Measurements from ENCODE around the gene LYZL1. TPM values are rescaled to one million over a fixed set of nuclear protein-coding genes. Genes with fewer than 3 reads are reported as not detected.
"Not testable (repeated sequence)": the region's sequence is repeated elsewhere in the genome, so short reads cannot be mapped to it uniquely, and the experiment has no call there.

The LYZL1 gene
- total RNA-seq, 1 donor: not detected

DNA sequence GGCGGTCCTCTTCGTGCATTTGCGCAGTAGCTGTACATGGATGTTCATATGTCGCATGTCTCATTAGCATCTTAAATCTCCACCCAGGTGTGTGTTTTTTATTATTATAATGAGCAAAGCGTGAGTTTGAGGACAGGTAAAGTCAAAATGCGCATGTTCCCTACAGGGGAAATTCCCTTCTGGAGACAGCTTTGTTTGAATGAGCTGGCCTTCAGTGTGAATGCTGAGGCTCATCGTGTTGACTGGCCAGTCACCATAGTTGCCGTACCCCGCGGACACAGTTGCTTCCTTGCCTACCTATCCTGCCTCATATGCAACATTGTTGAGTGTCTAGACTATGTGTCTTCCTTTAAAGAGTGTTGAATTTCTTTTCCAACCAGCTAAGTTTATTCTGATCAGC, 13.6 kb downstream of the LYZL1 start:
- H3K4me3 ChIP-seq (ENCODE audit: low read depth, low read length): no peak overlapping the region
- TF ChIP-seq, protein P1, sequence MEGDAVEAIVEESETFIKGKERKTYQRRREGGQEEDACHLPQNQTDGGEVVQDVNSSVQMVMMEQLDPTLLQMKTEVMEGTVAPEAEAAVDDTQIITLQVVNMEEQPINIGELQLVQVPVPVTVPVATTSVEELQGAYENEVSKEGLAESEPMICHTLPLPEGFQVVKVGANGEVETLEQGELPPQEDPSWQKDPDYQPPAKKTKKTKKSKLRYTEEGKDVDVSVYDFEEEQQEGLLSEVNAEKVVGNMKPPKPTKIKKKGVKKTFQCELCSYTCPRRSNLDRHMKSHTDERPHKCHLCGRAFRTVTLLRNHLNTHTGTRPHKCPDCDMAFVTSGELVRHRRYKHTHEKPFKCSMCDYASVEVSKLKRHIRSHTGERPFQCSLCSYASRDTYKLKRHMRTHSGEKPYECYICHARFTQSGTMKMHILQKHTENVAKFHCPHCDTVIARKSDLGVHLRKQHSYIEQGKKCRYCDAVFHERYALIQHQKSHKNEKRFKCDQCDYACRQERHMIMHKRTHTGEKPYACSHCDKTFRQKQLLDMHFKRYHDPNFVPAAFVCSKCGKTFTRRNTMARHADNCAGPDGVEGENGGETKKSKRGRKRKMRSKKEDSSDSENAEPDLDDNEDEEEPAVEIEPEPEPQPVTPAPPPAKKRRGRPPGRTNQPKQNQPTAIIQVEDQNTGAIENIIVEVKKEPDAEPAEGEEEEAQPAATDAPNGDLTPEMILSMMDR (IDR thresholded peaks at IDR 0.05; ENCODE audit: insufficient read depth, low read depth, low read length): no peak
- DNase-seq (ENCODE audit: low read depth): no peak

DNA sequence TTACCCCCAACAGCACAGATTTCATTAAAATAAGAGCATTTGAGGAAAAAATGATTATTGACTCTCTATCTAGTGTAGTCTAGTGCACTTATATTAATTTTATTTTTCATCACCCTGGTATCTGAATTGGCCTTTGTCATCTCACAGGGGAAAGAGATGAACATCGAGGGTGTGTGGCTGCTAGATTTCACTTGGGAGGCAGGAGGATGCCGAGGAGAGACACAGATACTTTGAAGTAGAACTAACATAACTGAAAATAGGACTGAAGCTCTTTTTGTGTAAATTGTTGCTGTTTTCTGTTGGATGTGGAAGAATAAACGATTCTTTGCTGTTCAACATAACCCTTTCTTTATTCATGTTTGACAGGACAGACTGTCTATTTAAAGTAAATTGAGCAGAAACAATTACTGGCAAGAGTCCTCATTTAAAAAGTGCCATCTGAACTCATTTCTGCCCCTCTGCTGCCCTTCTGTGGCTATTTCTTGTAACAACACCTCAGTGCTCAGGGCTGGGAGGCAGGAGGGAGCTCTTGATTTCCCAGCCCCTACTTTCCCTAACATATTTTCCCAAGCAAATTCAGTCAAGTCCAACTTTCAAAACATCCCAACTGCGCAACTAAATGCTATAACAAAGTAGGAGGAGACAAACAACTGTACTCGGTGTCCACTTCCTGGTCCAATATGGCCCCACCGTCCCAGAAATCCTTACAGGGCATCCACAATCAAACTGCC, 15.6 kb downstream of the LYZL1 start:
- DNase-seq (ENCODE audit: low read depth): peak; percentile 82
- no peak overlapping the region for H3K4me3 ChIP-seq (ENCODE audit: low read depth, low read length)
- TF ChIP-seq, protein P1 (IDR thresholded peaks at IDR 0.05; ENCODE audit: insufficient read depth, low read depth, low read length): peak; percentile 83

DNA sequence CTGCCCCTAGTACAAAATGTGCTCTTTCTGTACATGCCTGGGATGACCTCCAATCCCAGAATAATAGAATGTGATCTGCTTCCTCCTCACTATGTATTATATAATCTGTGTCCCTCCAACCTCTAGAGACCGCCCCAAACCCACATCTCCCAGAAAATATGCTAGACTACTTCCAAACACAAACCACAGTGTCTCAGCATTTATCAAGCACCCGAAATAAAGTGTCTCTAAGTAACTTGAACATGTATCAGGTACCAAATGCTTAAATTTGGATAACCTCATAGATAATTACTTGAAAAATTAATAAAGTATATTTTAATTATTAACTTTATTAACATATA, 16.1 kb downstream of the LYZL1 start:
- TF ChIP-seq, protein P1 (IDR thresholded peaks at IDR 0.05; ENCODE audit: insufficient read depth, low read depth, low read length): no peak
- no peak for DNase-seq (ENCODE audit: low read depth)

DNA sequence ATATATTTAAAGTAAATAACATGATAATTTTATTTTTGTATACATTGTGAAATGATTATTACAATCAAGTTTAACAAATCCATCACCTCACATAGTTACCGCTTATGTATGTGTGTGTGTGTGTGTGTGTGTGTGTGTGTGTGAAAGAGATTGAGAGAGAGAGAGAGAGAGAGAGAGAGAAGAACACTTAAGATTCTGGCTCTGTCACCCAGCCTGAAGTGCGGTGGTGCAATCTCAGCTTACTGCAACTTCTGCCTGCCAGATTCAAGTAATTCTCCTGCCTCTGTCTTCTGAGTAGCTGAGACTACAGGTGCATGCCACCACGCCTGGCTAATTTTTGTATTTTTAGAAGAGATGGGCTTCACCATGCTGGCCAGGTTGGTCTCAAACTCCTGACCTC, 17.8 kb downstream of the LYZL1 start:
- TF ChIP-seq, protein P1 (IDR thresholded peaks at IDR 0.05; ENCODE audit: insufficient read depth, low read depth, low read length): no peak
- no peak for DNase-seq (ENCODE audit: low read depth)
- no peak overlapping the region for H3K4me3 ChIP-seq (ENCODE audit: low read depth, low read length)

More for the DNA sequence above, 16.1 kb downstream of the LYZL1 start:
- H3K4me3 ChIP-seq (ENCODE audit: low read depth, low read length): no peak overlapping the region

DNA sequence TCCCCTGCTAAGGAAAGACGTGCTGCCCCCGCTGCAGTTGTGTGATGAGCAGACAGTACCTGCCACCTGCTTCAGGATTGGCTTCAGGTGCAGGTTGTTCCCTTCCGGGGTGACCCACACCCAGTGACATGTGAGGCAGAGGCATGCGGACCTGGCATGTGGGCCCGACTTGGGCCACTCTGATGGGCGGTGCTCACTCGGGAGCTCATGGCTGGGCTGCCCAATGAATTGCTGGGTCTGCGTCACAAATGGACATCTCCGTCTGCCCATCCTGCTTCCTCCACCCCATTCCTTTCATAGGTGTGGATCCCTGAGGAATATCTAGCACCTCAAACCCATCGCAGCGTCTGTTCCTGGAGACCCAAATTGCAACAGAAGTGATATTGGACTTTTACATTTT, 19.3 kb downstream of the LYZL1 start:
- not testable (repeated sequence) for H3K4me3 ChIP-seq (ENCODE audit: low read depth, low read length); DNase-seq (ENCODE audit: low read depth)

DNA sequence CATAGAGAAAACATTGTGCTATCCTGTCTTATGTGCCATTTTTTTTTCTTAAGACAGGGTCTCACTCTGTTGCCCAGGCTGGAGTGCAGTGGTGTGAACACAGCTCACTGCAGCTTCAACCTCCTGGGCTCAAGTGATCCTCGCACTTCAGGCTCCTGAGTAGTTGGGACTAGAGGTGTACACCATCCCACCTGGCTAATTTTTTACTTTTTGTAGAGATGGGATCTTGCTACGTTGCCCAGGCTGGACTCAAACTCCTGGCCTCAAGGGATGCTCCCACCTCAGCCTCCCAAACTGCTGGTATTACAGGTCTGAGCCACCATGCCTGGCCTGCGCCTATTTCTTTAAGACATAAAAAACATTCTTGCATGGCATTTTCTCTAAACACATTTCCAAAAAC, 20.6 kb downstream of the LYZL1 start:
- no peak for DNase-seq (ENCODE audit: low read depth)
- no peak overlapping the region for H3K4me3 ChIP-seq (ENCODE audit: low read depth, low read length)
- TF ChIP-seq, protein P1 (IDR thresholded peaks at IDR 0.05; ENCODE audit: insufficient read depth, low read depth, low read length): no peak

DNA sequence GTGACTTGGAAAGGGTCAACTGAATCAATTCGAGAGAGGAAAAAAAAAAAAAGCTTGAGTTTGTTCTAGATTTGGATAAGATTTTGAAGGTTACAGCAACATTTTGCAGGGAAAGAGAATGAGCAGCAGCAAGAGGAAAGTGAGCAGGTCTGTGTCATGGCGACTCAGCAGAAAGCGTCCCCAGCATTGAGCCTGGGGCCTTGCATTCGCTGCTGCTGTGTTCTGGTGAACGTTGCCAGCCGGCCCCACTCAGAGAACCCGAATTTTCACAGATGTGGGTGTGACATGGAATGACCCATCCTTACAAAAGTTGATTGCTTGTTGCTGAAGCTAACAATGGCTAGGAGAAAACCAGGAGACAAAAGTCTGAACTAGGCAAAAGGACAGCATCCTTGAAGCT, 21.6 kb downstream of the LYZL1 start:
- not testable (repeated sequence) for H3K4me3 ChIP-seq (ENCODE audit: low read depth, low read length); DNase-seq (ENCODE audit: low read depth)

DNA sequence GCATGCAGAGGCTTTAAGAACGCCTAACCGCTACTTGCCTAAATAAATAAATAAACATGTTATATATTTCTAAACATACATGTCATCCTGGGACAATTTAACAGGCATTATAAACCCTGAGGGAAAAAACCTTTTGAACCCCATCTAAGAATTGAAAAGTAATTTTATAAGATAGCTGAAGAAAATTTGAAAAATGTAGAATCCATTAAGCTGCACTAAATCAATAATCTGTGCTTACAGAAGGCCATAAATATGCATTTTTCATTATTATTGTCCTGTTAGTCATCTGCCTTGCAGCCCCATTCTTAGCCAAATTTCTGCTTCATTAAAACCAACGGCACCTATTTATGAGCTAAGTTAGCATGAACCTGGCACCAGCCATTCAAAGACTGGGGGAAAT, 24.2 kb downstream of the LYZL1 start:
- no peak for DNase-seq (ENCODE audit: low read depth)
- TF ChIP-seq, protein P1 (IDR thresholded peaks at IDR 0.05; ENCODE audit: insufficient read depth, low read depth, low read length): no peak
- no peak overlapping the region for H3K4me3 ChIP-seq (ENCODE audit: low read depth, low read length)
